HG02571 (cell line): ENCODE results near the gene CALM3.

Experiments
- ATAC-seq: cut with Tn5 transposase; IDR thresholded peaks from one replicate; pipeline ENCODE4 v1.9.1; 2021; ENCODE audit warnings: mild to moderate bottlenecking, moderate library complexity; ENCODE audit not compliant: unreplicated experiment

CALM3 gene

GRCh38 chr19:46599716-46600373, 1.3 kb upstream of the CALM3 start:
- ATAC-seq = no peak

- peak; percentile 77 for ATAC-seq
These were observed 479 bp upstream of the CALM3 start for GRCh38 chr19:46600384-46601317.

GRCh38 chr19:46602392-46603194, 1.5 kb downstream of the CALM3 start:
- no peak for ATAC-seq

- no peak for ATAC-seq
These were observed 2.1 kb downstream of the CALM3 start for GRCh38 chr19:46603195-46603637.

- no peak for ATAC-seq
These were observed 2.7 kb downstream of the CALM3 start for GRCh38 chr19:46603752-46604231.

GRCh38 chr19:46604781-46605355, 3.7 kb downstream of the CALM3 start:
- no peak for ATAC-seq

- ATAC-seq = no peak
These were observed 4.3 kb downstream of the CALM3 start for GRCh38 chr19:46605356-46605821.

- ATAC-seq = no peak
These were observed 4.9 kb downstream of the CALM3 start for GRCh38 chr19:46606019-46606418.

GRCh38 chr19:46606681-46607447, 5.7 kb downstream of the CALM3 start:
- ATAC-seq = no peak

GRCh38 chr19:46607448-46607841, 6.3 kb downstream of the CALM3 start:
- no peak for ATAC-seq

- no peak for ATAC-seq
These were observed 7.0 kb downstream of the CALM3 start for GRCh38 chr19:46608178-46608577.

- ATAC-seq = no peak
These were observed 7.6 kb downstream of the CALM3 start for GRCh38 chr19:46608581-46609345.

GRCh38 chr19:46609511-46610412, 8.6 kb downstream of the CALM3 start:
- no peak for ATAC-seq

GRCh38 chr19:46610413-46610775, 9.3 kb downstream of the CALM3 start:
- ATAC-seq = no peak

- ATAC-seq = no peak
These were observed 10.0 kb downstream of the CALM3 start for GRCh38 chr19:46610851-46611770.

- ATAC-seq = no peak
These were observed 10.6 kb downstream of the CALM3 start for GRCh38 chr19:46611776-46612175.

GRCh38 chr19:46613525-46613924, 12.4 kb downstream of the CALM3 start:
- ATAC-seq = no peak
